Nephron (organoid): Measurements from ENCODE around the gene KIF3C.
A peak's percentile ranks its signal among the peaks of the same experiment; 100 is the strongest.
"Not testable (repeated sequence)": the region's sequence is repeated elsewhere in the genome, so short reads cannot be mapped to it uniquely, and the experiment has no call there.

Experiments
- H3K27ac Mint-ChIP-seq, 3 experiments: 2 replicates each; pipeline ENCODE4 v1.8.0; 2020; ENCODE audit warnings: mixed read lengths in 3 of 3, mild to moderate bottlenecking in 2 of 3, moderate library complexity in 1 of 3
- H3K27me3 Mint-ChIP-seq: 2 replicates; pipeline ENCODE4 v1.8.0; 2021; ENCODE audit warnings: low read depth, mild to moderate bottlenecking, moderate library complexity, mixed read lengths
- H3K36me3 Mint-ChIP-seq: 2 replicates; pipeline ENCODE4 v1.8.0; 2020; ENCODE audit warnings: low read depth, mixed read lengths
- H3K4me1 Mint-ChIP-seq: 2 replicates; pipeline ENCODE4 v1.8.0; 2020; ENCODE audit warnings: mixed read lengths
- H3K4me3 Mint-ChIP-seq, 3 experiments: 2 replicates each; pipeline ENCODE4 v1.8.0; 2020; ENCODE audit warnings: mild to moderate bottlenecking in 3 of 3, mixed read lengths in 3 of 3, moderate library complexity in 2 of 3
- H3K9me3 Mint-ChIP-seq: 2 replicates; pipeline ENCODE4 v1.8.0; 2020; ENCODE audit warnings: mixed read lengths
- CTCF ChIP-seq, 3 experiments: fragments of 200-600 bp; sonication (generic); IDR thresholded peaks; one replicate each; pipeline ENCODE4 v1.5.0; 2021; ENCODE audit warnings: antibody characterized with exemption in 3 of 3; ENCODE audit not compliant: unreplicated experiment in 3 of 3

The KIF3C gene

GRCh38 chr2:25897506-25897905, 84.8 kb downstream of the KIF3C start:
- H3K4me1 Mint-ChIP-seq = peaks cover 12% of the 10 kb centered on the region
- peaks cover 4% of the 10 kb centered on the region for H3K9me3 Mint-ChIP-seq
- no peak for TF ChIP-seq CTCF (IDR thresholded peaks at IDR 0.05; ENCODE audit: unreplicated experiment in 3 of 3)
- H3K27ac Mint-ChIP-seq = no peak overlapping the region
- H3K27me3 Mint-ChIP-seq = no peaks in the 10 kb centered on the region
- H3K4me3 Mint-ChIP-seq = no peak overlapping the region
- H3K36me3 Mint-ChIP-seq = no peaks in the 10 kb centered on the region

GRCh38 chr2:25896308-25896707, 86.0 kb downstream of the KIF3C start:
- H3K36me3 Mint-ChIP-seq, H3K27ac Mint-ChIP-seq, H3K27me3 Mint-ChIP-seq, H3K4me3 Mint-ChIP-seq, H3K9me3 Mint-ChIP-seq: not testable (repeated sequence)
- peaks cover 12% of the 10 kb centered on the region for H3K4me1 Mint-ChIP-seq

- H3K4me1 Mint-ChIP-seq = peaks cover 12% of the 10 kb centered on the region
- H3K27ac Mint-ChIP-seq = peak overlapping the region in 2 of 3 experiments; percentile 24 to 64
- peaks cover 4% of the 10 kb centered on the region for H3K9me3 Mint-ChIP-seq
- TF ChIP-seq CTCF (IDR thresholded peaks at IDR 0.05; ENCODE audit: unreplicated experiment in 3 of 3) = no peak
- no peak overlapping the region for H3K4me3 Mint-ChIP-seq
- H3K36me3 Mint-ChIP-seq = no peaks in the 10 kb centered on the region
- H3K27me3 Mint-ChIP-seq = no peaks in the 10 kb centered on the region
Measured at GRCh38 chr2:25895610-25896009, 86.7 kb downstream of the KIF3C start.

GRCh38 chr2:25895018-25895417, 87.3 kb downstream of the KIF3C start:
- H3K4me1 Mint-ChIP-seq = peaks cover 12% of the 10 kb centered on the region
- H3K27me3 Mint-ChIP-seq = no peaks in the 10 kb centered on the region
- peak overlapping the region in 2 of 3 experiments; percentile 24 to 64 for H3K27ac Mint-ChIP-seq
- H3K4me3 Mint-ChIP-seq = no peak overlapping the region
- no peak for TF ChIP-seq CTCF (IDR thresholded peaks at IDR 0.05; ENCODE audit: unreplicated experiment in 3 of 3)
- no peaks in the 10 kb centered on the region for H3K36me3 Mint-ChIP-seq
- peaks cover 4% of the 10 kb centered on the region for H3K9me3 Mint-ChIP-seq

- H3K36me3 Mint-ChIP-seq = no peaks in the 10 kb centered on the region
- H3K27ac Mint-ChIP-seq = peak overlapping the region in 1 of 3 experiments; percentile 54
- peaks cover 12% of the 10 kb centered on the region for H3K4me1 Mint-ChIP-seq
- no peaks in the 10 kb centered on the region for H3K27me3 Mint-ChIP-seq
- no peak for TF ChIP-seq CTCF (IDR thresholded peaks at IDR 0.05; ENCODE audit: unreplicated experiment in 3 of 3)
- H3K4me3 Mint-ChIP-seq = no peak overlapping the region
- H3K9me3 Mint-ChIP-seq = peaks cover 4% of the 10 kb centered on the region
Measured at GRCh38 chr2:25894135-25894830, 88.0 kb downstream of the KIF3C start.

GRCh38 chr2:25891672-25892071, 90.6 kb downstream of the KIF3C start:
- no peak overlapping the region for H3K4me3 Mint-ChIP-seq
- peaks cover 4% of the 10 kb centered on the region for H3K9me3 Mint-ChIP-seq
- no peak overlapping the region for H3K27ac Mint-ChIP-seq
- peaks cover 12% of the 10 kb centered on the region for H3K4me1 Mint-ChIP-seq
- no peak for TF ChIP-seq CTCF (IDR thresholded peaks at IDR 0.05; ENCODE audit: unreplicated experiment in 3 of 3)
- H3K27me3 Mint-ChIP-seq = no peaks in the 10 kb centered on the region
- H3K36me3 Mint-ChIP-seq = no peaks in the 10 kb centered on the region
